OCI-M2 (cell line): ENCODE results near the gene PRR12.

ENCODE experiments used
- DNase-seq: peaks from one replicate; lab custom pipeline; 2025; ENCODE audit not compliant: unreplicated experiment; lab: John Stamatoyannopoulos, UW

The PRR12 gene

DNA sequence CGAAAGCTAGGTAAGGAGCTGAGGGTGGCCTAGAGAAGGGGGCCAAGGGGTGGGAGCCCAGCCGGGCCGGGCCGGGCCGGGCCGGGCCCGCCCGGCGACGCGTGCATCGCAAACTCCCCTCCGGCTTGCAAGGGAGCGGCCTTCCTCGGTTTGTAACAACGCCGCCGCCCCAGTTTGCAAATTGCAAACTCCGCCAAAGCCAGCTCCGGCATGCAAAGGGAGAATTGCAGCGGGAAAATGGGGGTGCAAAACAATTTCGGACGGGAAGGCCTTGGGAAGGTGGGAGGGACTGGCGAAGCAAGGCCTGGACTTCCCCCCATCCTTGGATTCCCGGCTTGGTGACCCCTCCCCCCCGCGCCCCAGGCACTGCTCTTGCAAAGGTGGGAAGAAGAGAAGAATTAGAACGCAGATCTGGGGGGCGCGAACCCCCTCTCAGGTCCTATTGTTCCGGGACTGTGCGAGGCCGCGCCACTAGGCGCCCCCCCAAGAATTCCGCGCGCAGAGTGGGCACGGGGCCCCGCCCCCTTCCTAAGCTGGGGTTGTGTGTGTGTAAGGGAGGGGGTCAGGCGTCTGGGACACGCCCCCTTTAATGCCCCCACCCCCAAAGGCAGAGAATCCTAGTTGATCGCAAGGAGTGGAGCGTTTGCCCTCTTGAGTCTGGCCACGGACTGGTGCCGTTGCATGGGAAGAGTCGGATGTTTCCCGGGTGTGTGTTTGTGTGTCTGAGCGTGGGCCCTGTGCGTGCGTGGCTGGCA is 926 bp downstream of the PRR12 start:
- DNase-seq = no peak

- no peak for DNase-seq
Measured at GRCh38 chr19:49592486-49593232, 1.7 kb downstream of the PRR12 start.

DNA sequence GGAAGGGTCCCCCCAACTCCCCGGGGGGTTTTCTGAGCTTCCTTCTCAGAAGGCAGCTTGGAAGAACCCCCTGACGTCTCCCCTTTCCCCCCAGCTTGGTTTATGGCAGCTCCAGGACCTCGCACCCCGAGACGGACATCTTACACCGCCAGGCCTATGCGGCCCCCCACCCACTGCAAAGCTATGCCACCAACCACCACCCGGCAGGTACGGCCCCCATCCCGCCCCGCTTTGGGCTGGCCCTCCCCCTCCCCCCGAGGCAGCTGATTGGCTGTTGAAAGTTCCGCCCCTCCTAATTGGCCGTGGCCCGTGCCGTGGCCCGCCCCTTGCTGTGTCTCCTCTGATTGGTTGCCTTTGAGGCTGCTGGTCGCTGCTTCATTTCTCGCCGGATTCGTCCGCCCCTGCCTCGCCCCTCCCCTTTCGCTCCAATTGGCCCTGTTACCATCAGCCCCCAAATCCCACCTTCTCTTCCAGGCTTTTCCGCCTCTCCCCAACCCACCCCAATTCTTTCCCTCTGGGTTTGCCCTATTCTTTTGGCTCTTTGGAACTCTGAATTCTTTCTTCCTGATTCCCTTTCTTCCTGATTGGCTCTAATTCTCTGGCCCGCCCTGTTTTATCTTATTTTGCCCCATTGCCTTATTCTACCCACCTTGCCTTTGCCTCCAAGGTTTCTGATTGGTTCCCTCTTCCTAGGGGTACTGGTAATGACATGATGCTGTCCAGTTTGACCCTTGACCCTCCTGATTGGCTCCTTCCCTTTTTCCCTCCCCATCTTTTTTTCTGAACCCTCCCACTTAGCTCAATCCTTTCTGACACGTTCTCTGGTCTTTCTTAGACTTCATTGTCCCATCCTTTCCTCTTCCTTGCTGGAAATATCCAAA is 2.5 kb downstream of the PRR12 start:
- no peak for DNase-seq

DNA sequence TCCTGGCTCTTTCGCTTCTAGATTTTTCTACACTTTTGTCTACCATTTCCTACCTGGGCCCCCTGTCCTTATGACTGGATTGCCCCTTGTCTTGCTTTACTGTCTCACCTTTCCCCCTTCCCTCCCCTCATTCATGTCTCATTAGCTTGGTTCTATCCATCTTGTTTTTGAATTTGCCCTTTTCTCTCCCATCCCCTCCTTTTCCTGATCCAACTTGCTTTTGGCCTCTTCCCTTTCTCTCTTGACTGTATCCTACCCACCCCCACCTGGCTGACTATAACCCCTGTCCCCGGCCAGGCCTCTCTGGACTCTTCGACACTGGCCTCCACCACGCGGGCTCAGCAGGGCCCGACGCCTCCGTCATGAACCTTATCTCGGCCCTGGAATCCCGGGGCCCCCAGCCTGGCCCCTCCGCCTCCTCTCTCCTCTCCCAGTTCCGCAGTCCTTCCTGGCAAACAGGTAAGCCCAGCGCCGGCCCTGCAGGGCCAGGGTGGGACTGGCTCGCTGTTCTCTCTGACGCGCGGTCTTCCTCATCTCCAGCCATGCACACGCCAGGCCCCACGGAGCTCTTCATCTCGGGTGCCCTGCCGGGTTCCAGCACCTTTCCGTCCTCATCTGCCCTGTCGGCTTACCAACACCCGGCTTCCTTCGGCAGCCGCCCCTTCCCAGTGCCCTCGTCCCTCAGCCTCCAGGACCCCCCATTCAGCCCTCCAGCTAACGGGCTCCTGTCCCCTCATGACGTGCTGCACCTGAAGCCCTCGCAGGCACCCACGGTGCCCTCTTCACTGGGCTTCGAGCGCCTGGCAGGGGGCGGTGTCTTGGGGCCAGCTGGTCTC is 3.4 kb downstream of the PRR12 start:
- DNase-seq = no peak

DNA sequence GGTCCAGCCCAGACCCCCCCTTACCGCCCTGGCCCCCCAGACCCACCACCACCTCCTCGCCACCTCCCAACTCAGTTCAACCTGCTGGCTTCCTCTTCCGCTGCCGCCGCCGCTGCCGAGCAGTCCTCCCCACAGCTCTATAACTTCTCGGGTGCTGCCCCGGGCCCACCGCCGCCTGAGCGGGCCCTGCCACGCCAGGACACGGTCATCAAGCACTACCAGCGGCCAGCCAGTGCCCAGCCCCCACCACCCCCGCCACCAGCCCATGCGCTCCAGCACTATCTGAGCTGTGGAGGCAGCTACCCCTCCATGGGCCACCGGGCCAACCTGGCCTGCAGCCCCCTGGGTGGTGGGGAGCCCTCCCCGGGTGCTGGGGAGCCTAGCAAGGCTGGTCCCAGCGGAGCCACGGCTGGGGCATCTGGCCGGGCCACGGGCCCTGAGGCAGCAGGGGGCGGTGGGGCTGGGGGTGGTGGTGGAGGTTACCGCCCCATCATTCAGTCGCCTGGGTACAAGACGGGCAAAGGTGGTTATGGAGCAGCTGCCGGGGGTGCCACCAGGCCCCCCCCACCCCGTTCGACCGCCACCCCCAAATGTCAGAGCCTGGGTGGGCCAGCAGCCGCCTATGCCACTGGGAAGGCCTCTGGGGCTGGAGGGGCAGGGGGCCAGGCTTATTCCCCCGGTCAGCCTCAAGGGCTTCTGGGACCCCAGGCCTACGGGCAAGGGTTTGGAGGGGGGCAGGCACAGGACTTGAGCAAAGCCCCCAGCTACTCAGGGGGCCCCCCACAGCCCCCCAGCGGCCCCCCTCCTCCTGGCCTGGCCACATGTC is 4.2 kb downstream of the PRR12 start:
- no peak for DNase-seq

- no peak for DNase-seq
Measured at GRCh38 chr19:49595819-49596404, 4.9 kb downstream of the PRR12 start.

DNA sequence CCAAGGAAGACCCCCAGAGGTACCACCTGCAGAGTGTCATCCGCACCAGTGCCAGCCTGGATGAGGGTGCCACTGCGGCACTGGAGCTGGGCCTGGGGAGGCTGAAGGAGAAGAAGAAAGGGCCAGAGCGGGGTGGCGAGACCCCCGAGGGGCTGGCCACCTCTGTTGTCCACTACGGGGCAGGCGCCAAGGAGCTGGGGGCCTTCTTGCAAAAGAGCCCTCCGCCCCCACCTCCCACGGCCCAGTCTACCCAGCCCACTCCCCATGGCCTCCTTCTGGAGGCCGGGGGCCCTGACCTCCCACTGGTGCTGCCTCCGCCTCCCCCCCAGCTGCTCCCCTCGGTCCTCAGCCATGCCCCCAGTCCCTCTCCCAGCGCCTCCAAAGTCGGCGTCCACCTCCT is 5.4 kb downstream of the PRR12 start:
- no peak for DNase-seq

DNA sequence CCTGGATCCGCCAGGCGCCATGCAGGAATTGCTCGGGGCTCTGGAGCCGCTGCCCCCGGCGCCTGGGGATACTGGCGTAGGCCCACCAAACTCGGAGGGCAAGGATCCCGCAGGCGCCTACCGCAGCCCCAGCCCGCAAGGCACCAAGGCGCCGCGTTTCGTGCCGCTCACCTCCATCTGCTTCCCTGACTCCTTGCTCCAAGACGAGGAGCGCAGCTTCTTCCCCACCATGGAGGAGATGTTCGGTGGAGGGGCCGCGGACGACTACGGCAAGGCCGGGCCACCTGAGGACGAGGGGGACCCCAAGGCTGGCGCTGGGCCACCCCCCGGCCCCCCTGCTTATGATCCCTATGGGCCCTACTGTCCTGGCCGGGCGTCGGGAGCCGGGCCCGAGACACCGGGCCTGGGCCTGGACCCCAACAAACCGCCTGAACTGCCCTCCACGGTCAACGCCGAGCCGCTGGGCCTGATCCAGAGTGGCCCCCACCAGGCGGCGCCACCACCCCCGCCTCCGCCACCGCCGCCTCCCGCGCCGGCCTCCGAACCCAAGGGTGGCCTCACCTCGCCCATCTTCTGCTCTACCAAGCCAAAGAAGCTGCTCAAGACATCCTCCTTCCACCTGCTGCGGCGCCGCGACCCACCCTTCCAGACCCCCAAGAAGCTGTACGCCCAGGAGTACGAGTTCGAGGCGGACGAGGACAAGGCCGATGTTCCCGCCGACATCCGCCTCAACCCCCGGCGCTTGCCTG is 6.1 kb downstream of the PRR12 start:
- no peak for DNase-seq

DNA sequence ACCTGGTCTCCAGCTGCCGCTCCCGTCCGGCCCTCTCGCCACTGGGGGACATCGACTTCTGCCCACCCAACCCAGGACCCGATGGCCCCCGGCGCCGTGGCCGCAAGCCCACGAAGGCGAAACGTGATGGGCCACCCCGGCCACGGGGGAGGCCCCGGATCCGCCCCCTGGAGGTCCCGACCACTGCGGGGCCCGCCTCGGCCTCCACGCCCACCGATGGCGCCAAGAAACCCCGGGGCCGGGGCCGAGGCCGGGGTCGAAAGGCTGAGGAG is 6.7 kb downstream of the PRR12 start:
- no peak for DNase-seq

- DNase-seq = no peak
Measured at GRCh38 chr19:49599378-49600295, 8.7 kb downstream of the PRR12 start.

DNA sequence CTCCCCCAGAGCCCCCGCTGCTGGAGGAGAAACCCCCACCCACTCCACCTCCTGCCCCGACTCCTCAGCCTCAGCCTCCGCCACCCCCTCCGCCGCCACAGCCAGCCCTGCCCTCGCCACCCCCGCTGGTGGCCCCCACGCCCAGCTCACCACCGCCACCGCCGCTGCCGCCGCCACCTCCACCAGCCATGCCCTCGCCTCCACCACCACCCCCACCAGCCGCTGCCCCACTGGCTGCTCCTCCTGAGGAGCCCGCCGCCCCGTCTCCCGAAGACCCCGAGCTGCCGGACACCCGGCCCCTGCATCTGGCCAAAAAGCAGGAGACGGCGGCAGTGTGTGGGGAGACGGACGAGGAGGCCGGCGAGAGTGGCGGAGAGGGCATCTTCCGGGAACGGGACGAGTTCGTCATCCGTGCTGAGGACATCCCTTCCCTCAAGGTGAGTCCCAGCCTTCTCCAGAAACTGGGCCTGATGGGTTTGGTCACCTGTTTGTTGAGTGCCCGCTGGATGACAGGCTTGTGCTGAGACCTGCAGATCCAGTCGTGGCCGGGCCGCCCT is 10.6 kb downstream of the PRR12 start:
- no peak for DNase-seq

DNA sequence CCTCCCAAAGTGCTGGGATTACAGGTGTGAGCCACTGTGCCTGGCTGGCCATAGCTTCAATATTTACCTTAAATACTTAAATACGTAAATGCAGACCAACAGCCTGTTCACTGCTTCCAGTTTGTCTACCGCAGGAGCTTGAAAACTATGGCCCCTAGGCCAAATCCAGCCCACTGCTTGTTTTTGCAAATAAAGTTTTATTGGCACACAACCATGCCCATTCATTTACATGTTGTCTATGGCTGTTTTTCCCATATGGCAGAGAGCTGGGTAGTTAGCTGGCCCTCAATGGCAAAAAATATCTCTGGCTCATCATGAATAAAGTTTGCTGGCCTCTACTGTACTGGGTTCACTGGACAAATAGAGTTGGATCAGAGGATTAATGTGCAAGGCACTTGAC is 11.8 kb downstream of the PRR12 start:
- no peak for DNase-seq

- no peak for DNase-seq
Measured at GRCh38 chr19:49605605-49606004, 14.6 kb downstream of the PRR12 start.

DNA sequence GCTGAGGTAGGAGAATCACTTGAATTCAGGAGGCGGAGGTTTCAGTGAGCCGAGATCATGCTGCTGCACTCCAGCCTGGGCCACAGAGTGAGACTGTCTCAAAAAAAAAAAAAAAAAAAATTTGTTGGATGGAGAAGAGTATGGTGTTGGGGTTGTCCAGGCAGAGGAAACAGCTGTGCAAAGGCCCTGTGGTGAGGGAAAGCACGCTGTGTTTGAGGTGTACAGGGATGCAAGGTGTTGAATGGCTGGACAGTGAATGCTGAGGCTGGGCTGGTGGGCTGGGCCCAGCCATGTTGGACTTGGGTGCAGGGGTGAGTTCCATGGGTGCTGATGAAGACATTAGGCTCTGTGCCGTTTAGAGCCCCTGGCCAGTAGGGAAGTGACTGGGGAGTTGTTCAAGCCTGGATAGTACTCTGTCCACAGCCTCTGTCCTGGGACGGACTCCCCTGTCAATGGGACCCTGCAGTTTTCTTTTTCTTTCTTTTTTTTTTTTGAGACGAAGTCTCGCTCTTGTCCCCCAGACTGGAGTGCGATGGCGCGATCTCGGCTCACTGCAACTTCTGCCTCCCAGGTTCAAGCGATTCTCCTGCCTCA is 18.6 kb downstream of the PRR12 start:
- no peak for DNase-seq

DNA sequence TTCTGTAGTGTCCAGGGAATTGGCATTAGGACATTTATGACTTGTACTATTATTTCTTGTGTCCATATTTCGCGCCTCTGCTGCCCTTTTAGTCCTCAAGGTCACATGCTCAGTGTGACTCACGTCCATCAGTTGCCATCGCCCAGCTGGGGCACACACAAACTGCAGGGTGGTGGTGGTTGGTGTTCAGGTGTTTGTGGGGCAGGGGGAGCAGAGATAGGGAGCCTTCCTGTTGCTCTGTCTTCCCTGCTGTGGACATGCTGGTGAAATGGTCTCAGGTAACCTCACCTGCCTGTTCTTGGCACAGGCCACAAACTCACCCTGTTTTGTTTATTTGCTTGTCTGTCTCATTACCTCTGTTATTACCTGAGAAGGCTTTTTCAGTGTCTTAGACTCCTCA is 22.4 kb downstream of the PRR12 start:
- no peak for DNase-seq

- no peak for DNase-seq
Measured at GRCh38 chr19:49614096-49614833, 23.3 kb downstream of the PRR12 start.

DNA sequence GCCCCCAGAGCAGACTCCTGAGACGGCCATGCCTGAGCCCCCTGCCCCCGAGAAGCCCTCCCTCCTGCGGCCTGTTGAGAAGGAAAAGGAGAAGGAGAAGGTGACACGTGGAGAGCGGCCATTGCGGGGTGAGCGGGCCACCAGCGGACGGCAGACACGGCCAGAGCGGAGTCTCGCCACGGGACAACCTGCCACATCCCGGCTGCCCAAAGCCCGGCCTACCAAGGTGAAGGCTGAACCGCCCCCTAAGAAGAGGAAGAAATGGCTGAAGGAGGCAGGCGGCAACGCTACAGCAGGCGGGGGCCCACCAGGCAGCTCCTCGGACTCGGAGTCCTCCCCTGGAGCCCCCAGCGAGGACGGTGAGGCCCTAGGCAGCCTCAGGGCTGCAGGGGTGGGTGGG is 24.9 kb downstream of the PRR12 start:
- DNase-seq = no peak
